ENCODE results near the gene VMA21.

GRCh38 chrX:151402719-151403390, 5.8 kb downstream of the VMA21 start:
- TF ChIP-seq CTCF (conservative IDR thresholded peaks at IDR 0.05 in 1 of 2, IDR thresholded peaks at IDR 0.05 in 1 of 2; ENCODE audit: extremely low read depth in 1 of 2, insufficient read depth in 1 of 2, low read depth in 1 of 2, low read length in 2 of 2) (no peak), EZH2 (IDR thresholded peaks at IDR 0.05; ENCODE audit: borderline replicate concordance, low read length) (no peak)

Measured in mammary epithelial cell (primary cell).